ENCODE results near the gene CSNK1D. TPM values are rescaled to one million over a fixed set of nuclear protein-coding genes. Genes with fewer than 3 reads are reported as not detected.

The CSNK1D gene
- total RNA-seq, 1 experiment from 2014 or later: 137 TPM

- Mint-ChIP-seq H3K4me3 (peak overlapping the region; percentile 60 to 70; a peak in 4 of 5 replicates), H3K36me3 (ENCODE audit: insufficient read depth in 1 of 3, low read depth in 3 of 3) (no peaks in the 10 kb centered on the region; a peak in 1 of 7 replicates), H3K4me1 (peaks cover 2 to 4% of the 10 kb centered on the region in 2 experiments; a peak in 3 of 4 replicates), H3K27me3 (ENCODE audit: low read depth) (peaks cover 53% of the 10 kb centered on the region), H3K27ac (no peak overlapping the region), H3K9me3 (0 out of 5 replicates have a peak, but pooled peaks cover 0 to 3% of the 10 kb centered on the region in 2 experiments)
- Histone ChIP-seq H2BK120ac (ENCODE audit: low read depth, low read length, poor library complexity, severe bottlenecking) (no peak overlapping the region), H3K14ac (ENCODE audit: insufficient read depth, low read length) (no peak overlapping the region; the same call in 1 of the 2 replicates), H3K23me2 (ENCODE audit: insufficient read length, low read depth, low read length, poor library complexity, severe bottlenecking) (peaks cover 11% of the 10 kb centered on the region), H3K27me3 (ENCODE audit: insufficient read depth, low read length) (peaks cover 22% of the 10 kb centered on the region; the same call in 1 of the 2 replicates), H4K20me1 (ENCODE audit: control insufficient read depth, insufficient read depth, insufficient read length) (peaks cover 2% of the 10 kb centered on the region), H3K79me2 (ENCODE audit: insufficient read depth, low read length) (no peaks in the 10 kb centered on the region), H3K9ac (ENCODE audit: extremely low read depth, insufficient read length, low read length) (no peak overlapping the region), H3K9me3 (ENCODE audit: control insufficient read depth, low read depth, low read length) (no peaks in the 10 kb centered on the region), H2AFZ (ENCODE audit: low read length) (no peak overlapping the region), H3K56ac (ENCODE audit: insufficient read length, low read depth, low read length) (no peak overlapping the region), H3K4ac (ENCODE audit: low read depth, low read length) (no peak overlapping the region), H3K23ac (ENCODE audit: insufficient read length, low read depth, low read length) (no peak overlapping the region), H2BK5ac (ENCODE audit: insufficient read length, low read length) (no peak overlapping the region), H2BK12ac (ENCODE audit: insufficient read length, low read depth, low read length) (no peak overlapping the region), H4K91ac (ENCODE audit: insufficient read length, low read depth, low read length) (no peak overlapping the region), H3K4me2 (ENCODE audit: insufficient read depth, insufficient read length, low read length) (peak overlapping the region; percentile 21), H3K27ac (ENCODE audit: insufficient read length, low read depth, low read length) (no peak overlapping the region), H3K79me1 (ENCODE audit: insufficient read depth, low read depth, low read length, poor library complexity, severe bottlenecking) (no peaks in the 10 kb centered on the region), H2BK20ac (ENCODE audit: low read depth, low read length, poor library complexity, severe bottlenecking) (no peak overlapping the region), H3T11ph (ENCODE audit: low read length) (no peak overlapping the region), H2AK5ac (ENCODE audit: insufficient read length, low read length) (no peak overlapping the region), H3K18ac (ENCODE audit: insufficient read length, low read depth, low read length) (no peak overlapping the region), H2BK15ac (ENCODE audit: low read depth, low read length) (no peak overlapping the region), H3K4me1 (ENCODE audit: insufficient read depth, low read length) (no peaks in the 10 kb centered on the region), H4K8ac (replicated peaks; ENCODE audit: insufficient read length, low read depth, low read length) (no peak overlapping the region), H4K5ac (ENCODE audit: insufficient read length, low read depth, low read length) (no peak overlapping the region)
- WGBS (ENCODE audit: extremely low coverage, insufficient read length, low lambda C conversion rate): no CpG with 5 or more reads among the region's 18 CpGs
- no peak for TF ChIP-seq CTCF (conservative IDR thresholded peaks at IDR 0.05)
- no peak for DNase-seq
Observed at GRCh38 chr17:82227629-82228277, 45.7 kb downstream of the CSNK1D start.

All from H9 (cell line).